ENCODE data around the gene PTH2. TPM values are rescaled to one million over a fixed set of nuclear protein-coding genes. Genes with fewer than 3 reads are reported as not detected.

PTH2 gene
- total RNA-seq, 1 experiment from 2014 or later, result 1.0 TPM

DNA sequence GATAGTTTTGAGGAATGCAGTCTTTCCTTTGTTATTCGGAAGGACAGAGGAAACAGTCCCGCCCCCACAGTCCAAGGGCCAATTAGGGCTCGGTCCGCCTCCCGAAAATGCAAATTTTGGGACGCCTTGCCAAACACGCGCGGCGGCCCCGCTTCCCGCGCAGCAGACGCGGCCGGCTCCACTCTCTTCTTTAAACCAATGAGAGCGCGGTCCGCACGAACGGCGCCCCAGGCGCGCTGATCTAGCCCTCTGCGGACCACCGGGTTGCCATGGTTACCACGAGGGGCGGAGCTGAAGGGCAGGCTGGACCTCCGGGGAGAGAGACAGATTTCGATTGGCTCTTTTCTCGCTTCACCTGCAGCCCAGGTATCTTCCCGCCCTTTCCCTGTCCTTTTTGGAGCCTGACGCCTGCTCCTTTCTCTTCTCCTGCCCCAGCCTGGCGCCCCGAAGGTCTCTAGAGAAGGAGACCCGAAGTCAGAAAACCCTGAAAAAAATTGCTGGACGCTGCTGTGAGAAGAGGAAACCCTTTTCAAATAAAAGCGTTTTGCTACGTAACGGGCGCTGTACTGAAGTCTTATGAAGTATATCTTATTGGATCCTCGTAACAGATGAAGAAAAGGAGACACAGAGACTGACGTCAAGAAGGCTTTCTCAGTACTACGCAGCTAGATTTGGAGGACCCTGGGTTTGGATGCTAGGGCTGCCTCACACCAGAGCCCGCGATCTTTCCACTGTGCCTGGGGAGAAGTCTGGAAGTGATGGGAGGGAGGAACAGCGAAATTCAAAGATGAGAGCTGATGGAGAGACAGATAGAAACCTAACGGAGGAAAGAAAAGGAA, 2.0 kb downstream of the PTH2 start:
- ChIA-PET POLR2A (interaction anchor here (0.6 to 1.4 kb wide), 3 partner anchors 10 to 58 kb away, joined by 3 to 5 read pairs (median 4); partner anchors contain the start of genes DKKL1 and TEAD2), CTCF (interaction anchor here (0.5 to 8.4 kb wide), 16 partner anchors 10 to 1447 kb away, joined by 3 to 120 read pairs (median 5); partner anchors contain the start of genes KASH5 and PIH1D1)
- no peak for TF ChIP-seq ELF4 (CRISPR knock-in tag; IDR thresholded peaks at IDR 0.05; ENCODE audit: low read depth)
- TF ChIP-seq, protein P1, sequence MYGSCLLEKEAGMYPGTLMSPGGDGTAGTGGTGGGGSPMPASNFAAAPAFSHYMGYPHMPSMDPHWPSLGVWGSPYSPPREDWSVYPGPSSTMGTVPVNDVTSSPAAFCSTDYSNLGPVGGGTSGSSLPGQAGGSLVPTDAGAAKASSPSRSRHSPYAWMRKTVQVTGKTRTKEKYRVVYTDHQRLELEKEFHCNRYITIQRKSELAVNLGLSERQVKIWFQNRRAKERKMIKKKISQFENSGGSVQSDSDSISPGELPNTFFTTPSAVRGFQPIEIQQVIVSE (CRISPR knock-in tag; IDR thresholded peaks at IDR 0.05; ENCODE audit: borderline replicate concordance), result no peak
- TF ChIP-seq E2F5 (CRISPR knock-in tag; IDR thresholded peaks at IDR 0.05), result peak; percentile 94
- TF ChIP-seq, protein P2, sequence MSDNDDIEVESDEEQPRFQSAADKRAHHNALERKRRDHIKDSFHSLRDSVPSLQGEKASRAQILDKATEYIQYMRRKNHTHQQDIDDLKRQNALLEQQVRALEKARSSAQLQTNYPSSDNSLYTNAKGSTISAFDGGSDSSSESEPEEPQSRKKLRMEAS (CRISPR knock-in tag; IDR thresholded peaks at IDR 0.05), result peak; percentile 85
- no peak for TF ChIP-seq GTF2I (CRISPR knock-in tag; conservative IDR thresholded peaks at IDR 0.05)
- TF ChIP-seq OVOL2 (CRISPR knock-in tag; IDR thresholded peaks at IDR 0.05; ENCODE audit: borderline replicate concordance), result no peak
- TF ChIP-seq ATF6 (CRISPR knock-in tag; IDR thresholded peaks at IDR 0.05), result no peak
- no peak for TF ChIP-seq ZBTB21 (CRISPR knock-in tag; IDR thresholded peaks at IDR 0.05; ENCODE audit: borderline replicate concordance)
- no peak for TF ChIP-seq HMGA2 (CRISPR knock-in tag; IDR thresholded peaks at IDR 0.05)
- peak; percentile 46; the same call in 1 of the 2 replicates for TF ChIP-seq NFYB (CRISPR knock-in tag; conservative IDR thresholded peaks at IDR 0.05; ENCODE audit: low read depth)
- TF ChIP-seq RORB (CRISPR knock-in tag; IDR thresholded peaks at IDR 0.05), result no peak
- TF ChIP-seq MYBL2 (CRISPR knock-in tag; IDR thresholded peaks at IDR 0.05), result no peak
- peak; percentile 44; the same call in 1 of the 2 replicates for TF ChIP-seq NFE2L1 (CRISPR knock-in tag; IDR thresholded peaks at IDR 0.05)
- no peak for TF ChIP-seq ATF2 (CRISPR knock-in tag; IDR thresholded peaks at IDR 0.05; ENCODE audit: borderline replicate concordance, low read depth)
- TF ChIP-seq FOXK1 (CRISPR knock-in tag; IDR thresholded peaks at IDR 0.05), result 0 out of 2 replicates have a peak, but pooled peaks have one; percentile 22
- no peak for TF ChIP-seq CREB1 (CRISPR knock-in tag; IDR thresholded peaks at IDR 0.05)
- TF ChIP-seq, protein P3, sequence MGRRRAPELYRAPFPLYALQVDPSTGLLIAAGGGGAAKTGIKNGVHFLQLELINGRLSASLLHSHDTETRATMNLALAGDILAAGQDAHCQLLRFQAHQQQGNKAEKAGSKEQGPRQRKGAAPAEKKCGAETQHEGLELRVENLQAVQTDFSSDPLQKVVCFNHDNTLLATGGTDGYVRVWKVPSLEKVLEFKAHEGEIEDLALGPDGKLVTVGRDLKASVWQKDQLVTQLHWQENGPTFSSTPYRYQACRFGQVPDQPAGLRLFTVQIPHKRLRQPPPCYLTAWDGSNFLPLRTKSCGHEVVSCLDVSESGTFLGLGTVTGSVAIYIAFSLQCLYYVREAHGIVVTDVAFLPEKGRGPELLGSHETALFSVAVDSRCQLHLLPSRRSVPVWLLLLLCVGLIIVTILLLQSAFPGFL (CRISPR knock-in tag; IDR thresholded peaks at IDR 0.05; ENCODE audit: borderline replicate concordance), result no peak
- ATAC-seq (peak; percentile 75), DNase-seq (ENCODE audit: low spot score) (peak; percentile 100)
- peaks cover 78% of the 10 kb centered on the region for H3K4me1 Mint-ChIP-seq
- no peaks in the 10 kb centered on the region for H3K9me3 Mint-ChIP-seq
- H3K27me3 Mint-ChIP-seq (ENCODE audit: low read depth), result peaks cover 75% of the 10 kb centered on the region
- no peaks in the 10 kb centered on the region for H3K36me3 Mint-ChIP-seq
- H3K27ac Mint-ChIP-seq, result peak overlapping the region; percentile 84
- H3K4me3 Mint-ChIP-seq, result peak overlapping the region; percentile 49

- CTCF ChIA-PET, result interaction anchor here (0.5 to 8.4 kb wide), 6 partner anchors 16 to 1446 kb away, joined by 4 to 120 read pairs (median 13); partner anchors contain the start of gene KASH5
- Mint-ChIP-seq H3K9me3 (no peaks in the 10 kb centered on the region), H3K27me3 (ENCODE audit: low read depth) (peaks cover 65% of the 10 kb centered on the region), H3K36me3 (no peaks in the 10 kb centered on the region), H3K4me3 (peak overlapping the region; percentile 49), H3K4me1 (peaks cover 70% of the 10 kb centered on the region), H3K27ac (peak overlapping the region; percentile 84)
- no peak for DNase-seq (ENCODE audit: low spot score)
- POLR2A ChIA-PET, result interaction anchor here (1.4 kb wide), 1 partner anchor 57 kb away, joined by 5 read pairs; the partner anchor contains the start of genes DKKL1 and TEAD2
- ATAC-seq, result no peak
- TF ChIP-seq NR2C2 (CRISPR knock-in tag; IDR thresholded peaks at IDR 0.05) (no peak), TP53 (CRISPR knock-in tag; IDR thresholded peaks at IDR 0.05) (no peak)
- TF ChIP-seq, protein P4, sequence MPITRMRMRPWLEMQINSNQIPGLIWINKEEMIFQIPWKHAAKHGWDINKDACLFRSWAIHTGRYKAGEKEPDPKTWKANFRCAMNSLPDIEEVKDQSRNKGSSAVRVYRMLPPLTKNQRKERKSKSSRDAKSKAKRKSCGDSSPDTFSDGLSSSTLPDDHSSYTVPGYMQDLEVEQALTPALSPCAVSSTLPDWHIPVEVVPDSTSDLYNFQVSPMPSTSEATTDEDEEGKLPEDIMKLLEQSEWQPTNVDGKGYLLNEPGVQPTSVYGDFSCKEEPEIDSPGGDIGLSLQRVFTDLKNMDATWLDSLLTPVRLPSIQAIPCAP (CRISPR knock-in tag; IDR thresholded peaks at IDR 0.05), result no peak
Observed at GRCh38 chr19:49420227-49420626, 3.0 kb downstream of the PTH2 start.
